GDM1 (cell line): ENCODE measurements around the gene ALDH4A1.
A peak's percentile ranks its signal among the peaks of the same experiment; 100 is the strongest.
"Not testable (repeated sequence)": the region's sequence is repeated elsewhere in the genome, so short reads cannot be mapped to it uniquely, and the experiment has no call there.

Experiments used
- DNase-seq: peaks from one replicate; lab custom pipeline; 2025; lab: John Stamatoyannopoulos, UW

ALDH4A1 gene

GRCh38 chr1:18877282-18877681 lies 25.1 kb downstream of the ALDH4A1 start:
- DNase-seq, result no peak

- no peak for DNase-seq
Observed at GRCh38 chr1:18876210-18876609, 26.1 kb downstream of the ALDH4A1 start.

- no peak for DNase-seq
Observed at GRCh38 chr1:18875796-18876128, 26.6 kb downstream of the ALDH4A1 start.

- DNase-seq, result peak; percentile 39
Observed at GRCh38 chr1:18875107-18875795, 27.1 kb downstream of the ALDH4A1 start.

- no peak for DNase-seq
Observed at GRCh38 chr1:18874600-18874999, 27.8 kb downstream of the ALDH4A1 start.

GRCh38 chr1:18874036-18874435 lies 28.3 kb downstream of the ALDH4A1 start:
- DNase-seq, result no peak

- DNase-seq, result no peak
Observed at GRCh38 chr1:18872071-18872611, 30.2 kb downstream of the ALDH4A1 start.

GRCh38 chr1:18871401-18872070 lies 30.8 kb downstream of the ALDH4A1 start:
- DNase-seq, result no peak

- no peak for DNase-seq
Observed at GRCh38 chr1:18870957-18871356, 31.4 kb downstream of the ALDH4A1 start.

- DNase-seq, result not testable (repeated sequence)
Observed at GRCh38 chr1:18870595-18870865, 31.8 kb downstream of the ALDH4A1 start.

- no peak for DNase-seq
Observed at GRCh38 chr1:18869847-18870594, 32.3 kb downstream of the ALDH4A1 start.

- DNase-seq, result no peak
Observed at GRCh38 chr1:18868801-18869424, 33.4 kb downstream of the ALDH4A1 start.

- no peak for DNase-seq
Observed at GRCh38 chr1:18868354-18868753, 34.0 kb downstream of the ALDH4A1 start.

GRCh38 chr1:18866846-18867245 lies 35.5 kb downstream of the ALDH4A1 start:
- DNase-seq, result no peak

- DNase-seq, result no peak
Observed at GRCh38 chr1:18866314-18866713, 36.0 kb downstream of the ALDH4A1 start.

GRCh38 chr1:18865176-18865575 lies 37.2 kb downstream of the ALDH4A1 start:
- no peak for DNase-seq

- DNase-seq, result no peak
Observed at GRCh38 chr1:18861590-18861989, 40.8 kb downstream of the ALDH4A1 start.

GRCh38 chr1:18861082-18861481 lies 41.3 kb downstream of the ALDH4A1 start:
- DNase-seq, result no peak

GRCh38 chr1:18859560-18859959 lies 42.8 kb downstream of the ALDH4A1 start, which contains the start of gene TAS1R2:
TSS of gene TAS1R2 (minus strand) at chr1:18859660. CDS start at chr1:18859660, 0 bp downstream.
- no peak for DNase-seq

GRCh38 chr1:18858070-18858688 lies 44.2 kb downstream of the ALDH4A1 start:
- DNase-seq, result no peak

GRCh38 chr1:18856435-18856834 lies 45.9 kb downstream of the ALDH4A1 start:
- no peak for DNase-seq

- no peak for DNase-seq
Observed at GRCh38 chr1:18855573-18855972, 46.8 kb downstream of the ALDH4A1 start.
